Stimulated activated CD8-positive, alpha-beta memory T cell treated with anti-CD3 and anti-CD28 coated beads, Interleukin-4, amount 100 ng/mL, for 1 hour (primary cell): ENCODE data around the gene SMC3.

Experiments used
- DNase-seq, 2 donors: peaks; one replicate each; pipeline ENCODE4 v3.0.0-alpha.2; 2020; ENCODE audit warnings: low read depth in 2 of 2, low spot score in 1 of 2

Gene SMC3

DNA sequence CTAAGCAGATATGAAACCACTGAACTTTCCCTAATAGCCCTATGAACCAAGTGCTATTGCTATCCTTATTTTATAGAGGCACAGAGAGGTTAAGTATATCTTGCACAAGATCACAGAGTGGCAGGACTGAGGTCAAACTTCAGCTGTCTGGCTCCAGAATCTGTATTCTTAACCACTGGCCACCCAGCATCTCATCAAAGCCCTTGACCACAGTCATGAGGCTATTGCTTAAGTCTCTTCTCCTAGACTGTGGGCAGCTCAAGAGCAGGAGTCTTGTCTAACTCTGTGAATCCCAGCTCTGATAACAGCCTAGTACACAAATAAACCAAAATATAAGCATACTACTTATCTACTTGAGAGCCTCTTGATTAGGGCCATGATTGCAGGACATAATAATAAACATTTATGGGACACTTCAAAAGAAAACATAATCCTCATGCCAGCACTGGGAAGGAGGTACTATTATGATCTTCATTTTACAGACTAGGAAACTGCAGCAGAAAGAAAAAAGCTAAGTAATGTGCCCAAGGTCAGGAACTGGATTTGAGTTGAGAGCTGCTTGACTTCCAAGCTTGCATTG, 22.4 kb upstream of the SMC3 start:
- no peak for DNase-seq

DNA sequence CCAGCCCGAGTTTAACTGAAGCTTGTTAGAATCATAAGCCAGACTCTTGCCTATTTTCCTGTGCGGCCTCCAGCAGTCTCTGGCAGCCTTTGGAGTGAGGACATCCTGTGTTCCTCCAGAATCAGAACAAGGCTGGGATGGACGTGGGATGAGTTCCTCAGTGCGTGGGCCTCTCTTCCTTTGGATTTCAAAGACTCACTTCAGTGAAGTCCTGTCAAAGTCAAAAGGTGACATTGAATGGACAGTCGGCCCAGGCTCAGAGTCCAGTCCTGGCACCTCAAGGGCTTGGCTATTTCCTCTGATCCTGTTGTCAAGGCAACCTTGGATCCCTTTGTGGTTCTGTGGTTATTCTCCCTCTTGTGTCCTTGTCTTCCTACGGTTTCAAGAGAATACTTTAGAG, 21.4 kb upstream of the SMC3 start:
- no peak for DNase-seq

DNA sequence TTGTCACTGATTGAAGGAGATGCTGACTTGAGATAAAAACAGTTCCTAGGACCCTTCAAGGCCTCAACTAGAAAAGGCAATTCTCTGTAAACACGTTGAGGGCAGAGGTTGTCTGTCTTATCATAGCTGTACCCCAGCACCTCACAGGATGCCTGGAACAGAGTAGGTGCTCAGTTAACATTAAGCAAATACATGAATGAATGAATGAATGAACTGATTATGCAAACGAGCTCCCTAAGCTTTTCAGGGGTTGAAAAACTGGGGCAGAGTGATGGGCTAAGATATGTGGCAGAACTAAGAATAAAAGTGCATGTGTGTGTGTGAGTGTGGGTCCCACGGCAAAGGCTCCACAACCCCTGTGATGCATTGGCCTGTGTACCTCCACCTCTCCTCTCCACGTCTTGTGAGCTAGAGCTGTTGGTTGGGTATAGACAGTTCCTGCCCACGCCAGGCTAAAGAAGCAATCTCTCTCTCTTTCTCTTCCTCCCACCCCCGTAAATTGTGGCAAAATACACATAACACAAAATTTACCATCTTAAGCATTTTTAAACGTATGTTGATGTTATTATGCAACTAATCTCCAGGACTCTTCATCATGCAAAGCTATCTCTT, 20.9 kb upstream of the SMC3 start:
- DNase-seq = no peak

DNA sequence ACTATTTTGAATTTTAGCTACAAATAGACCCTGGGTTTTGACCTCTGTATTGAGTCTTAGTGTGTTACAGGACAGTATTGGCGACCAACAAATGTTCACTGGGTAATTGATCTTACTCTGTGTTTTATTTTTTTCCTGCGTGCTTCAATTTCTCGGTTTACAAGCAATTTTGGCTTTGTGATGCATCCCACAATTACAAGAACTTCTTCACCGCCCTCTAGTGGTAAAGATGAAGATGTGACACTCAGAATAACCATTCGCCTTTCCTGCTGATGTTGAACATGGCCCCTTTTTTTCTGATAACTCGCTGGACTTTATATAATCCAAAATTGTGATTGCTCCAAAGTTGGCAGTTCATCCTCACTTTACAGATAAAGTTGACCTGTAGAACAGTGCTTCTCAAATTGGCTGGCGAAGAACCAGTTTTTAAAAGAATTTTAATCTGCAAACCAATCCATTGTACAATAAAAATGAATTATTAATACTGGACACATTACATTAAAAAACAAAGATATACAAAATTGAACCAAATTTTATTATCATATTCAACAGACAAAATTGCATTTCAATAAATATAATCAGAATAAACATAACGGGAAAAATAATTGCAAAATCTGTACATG, 20.2 kb upstream of the SMC3 start:
- no peak for DNase-seq

DNA sequence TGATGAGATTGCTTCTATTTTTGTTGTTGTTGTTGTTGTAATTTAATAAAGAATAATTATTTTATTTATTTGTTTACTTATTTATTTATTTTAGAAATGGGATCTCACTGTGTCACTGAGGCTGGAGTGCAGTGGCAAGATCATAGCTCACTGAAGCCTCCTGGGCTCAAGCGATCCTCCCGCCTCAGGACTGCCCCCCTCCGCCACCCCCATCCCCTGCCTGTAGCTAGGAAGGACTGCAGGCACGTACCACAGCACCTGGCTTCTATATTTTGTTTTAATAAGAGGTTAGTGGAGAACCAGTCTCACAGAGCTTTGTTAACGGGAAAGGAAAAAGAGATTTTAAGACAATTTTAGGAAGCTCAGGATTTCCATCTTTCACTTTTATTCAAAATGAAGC, 19.5 kb upstream of the SMC3 start:
- DNase-seq = no peak

DNA sequence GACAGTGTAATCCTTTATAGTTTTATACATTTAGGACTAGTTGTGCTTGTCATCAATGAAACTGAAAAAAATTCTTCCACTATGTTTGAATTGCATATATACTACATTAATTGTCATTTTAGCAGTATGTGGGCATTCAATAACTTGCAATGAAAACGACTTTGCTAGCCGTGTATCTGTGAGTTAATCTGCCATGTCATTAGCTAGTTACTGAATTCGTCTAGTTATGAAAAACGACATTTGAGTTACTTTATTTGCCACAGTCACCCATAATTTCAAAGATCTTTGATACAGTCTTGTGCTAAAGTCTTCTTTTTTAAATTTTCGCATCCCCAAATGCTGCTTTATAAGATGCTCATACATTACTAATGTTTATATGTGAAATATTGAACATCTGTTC, 18.3 kb upstream of the SMC3 start:
- no peak for DNase-seq

DNA sequence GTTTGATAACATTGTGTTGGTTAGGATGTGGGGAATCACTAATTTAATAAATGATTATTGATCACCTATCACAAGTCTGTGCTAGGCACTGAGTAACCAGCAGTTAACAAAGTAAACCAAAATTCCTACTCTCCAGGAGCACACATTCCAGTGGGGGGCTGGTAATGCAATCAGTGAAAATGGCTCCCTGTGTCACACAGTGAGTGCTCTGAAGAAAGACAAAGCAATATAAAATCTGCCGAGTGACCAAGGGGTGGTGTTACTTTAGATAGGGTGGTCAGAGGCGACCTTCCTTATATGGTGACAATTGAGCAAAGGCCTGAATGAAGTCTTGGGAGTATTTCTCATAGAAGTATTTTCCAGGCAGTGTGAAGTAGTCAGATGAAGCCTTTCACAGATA, 13.6 kb upstream of the SMC3 start:
- no peak for DNase-seq

DNA sequence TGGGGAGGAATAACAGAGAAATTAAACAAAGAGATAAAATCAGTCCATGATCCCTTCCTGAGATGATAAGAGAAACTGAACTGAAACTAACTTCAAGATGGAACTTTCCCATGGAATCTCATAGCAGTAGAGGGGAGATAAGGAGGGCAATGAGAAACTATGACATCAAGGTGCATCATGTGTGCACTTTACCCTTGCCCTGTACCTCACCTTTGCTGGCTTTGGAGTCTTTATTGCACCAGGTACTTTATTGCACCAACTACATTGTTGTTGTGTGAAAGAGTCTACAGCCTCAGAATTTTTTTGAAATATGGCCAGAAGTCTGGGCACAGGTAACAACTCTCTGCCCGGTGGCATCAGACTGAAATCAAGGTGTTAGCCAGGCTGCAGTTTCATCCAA, 11.2 kb upstream of the SMC3 start:
- DNase-seq = no peak

DNA sequence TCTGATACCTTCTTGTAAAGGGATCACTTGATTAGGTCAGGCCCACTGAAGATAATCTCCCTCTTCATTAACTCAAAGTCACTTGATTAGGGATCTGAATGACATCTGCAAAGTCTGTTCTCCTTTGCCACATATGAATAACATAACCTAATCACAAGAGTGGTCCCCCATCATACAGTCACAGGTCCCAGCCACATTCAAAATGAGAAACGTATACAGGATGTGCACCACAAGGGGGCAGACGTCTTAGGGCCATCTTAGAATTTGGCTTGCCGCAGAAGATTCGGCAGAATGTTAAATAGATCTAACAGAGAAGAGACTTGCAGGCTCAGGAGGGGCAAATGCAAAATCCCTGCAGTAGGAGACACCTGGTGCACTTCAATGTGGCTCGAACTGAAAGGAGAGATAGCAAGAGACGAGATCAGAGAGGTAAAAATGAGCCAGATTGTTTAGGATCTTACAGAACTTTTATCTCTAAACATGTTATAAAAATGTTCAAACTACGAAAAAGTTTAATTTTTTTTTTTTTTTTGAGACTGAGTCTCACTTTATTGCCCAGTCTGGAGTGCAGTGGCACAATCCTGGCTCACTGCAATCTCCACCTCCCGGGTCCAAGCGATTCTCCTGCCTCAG, 10.4 kb upstream of the SMC3 start:
- peak; percentile 34 to 49 for DNase-seq

DNA sequence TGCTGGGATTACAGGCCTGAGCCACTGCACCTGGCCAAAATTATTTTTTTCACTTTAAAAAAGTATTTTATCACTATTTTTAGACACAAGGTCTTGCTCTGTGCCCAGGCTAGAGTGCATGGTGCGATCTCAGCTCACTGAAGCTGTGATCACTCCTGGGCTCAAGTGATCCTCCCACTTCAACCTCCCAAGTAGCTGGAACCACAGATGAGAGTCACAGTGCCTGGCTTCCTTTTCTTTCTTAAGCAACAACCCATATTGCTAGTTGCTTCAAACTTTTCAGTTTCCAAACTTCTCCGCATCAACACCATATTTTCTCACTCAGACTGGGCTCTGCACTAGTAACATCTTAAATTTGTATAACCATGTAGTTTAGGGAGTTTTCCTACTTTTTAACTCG, 9.5 kb upstream of the SMC3 start:
- no peak for DNase-seq

DNA sequence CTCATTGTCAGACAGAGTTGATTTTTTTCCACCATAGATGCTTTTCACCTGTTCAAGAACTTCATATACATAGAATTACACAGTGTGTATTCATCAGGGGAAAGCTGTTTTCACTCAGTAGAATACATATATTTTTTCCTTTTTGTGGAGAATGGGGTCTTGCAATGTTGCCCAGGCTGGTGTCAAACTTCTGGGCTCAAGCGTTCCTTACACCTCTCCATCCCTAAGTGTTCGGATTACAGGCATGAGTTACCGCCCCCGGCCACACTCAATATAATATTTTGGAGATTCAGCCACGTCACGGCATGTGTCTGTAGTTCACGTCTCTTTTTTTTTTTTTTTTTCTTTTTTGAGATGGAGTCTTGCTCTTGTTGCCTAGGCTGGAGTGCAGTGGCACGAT, 7.5 kb upstream of the SMC3 start:
- DNase-seq = no peak

DNA sequence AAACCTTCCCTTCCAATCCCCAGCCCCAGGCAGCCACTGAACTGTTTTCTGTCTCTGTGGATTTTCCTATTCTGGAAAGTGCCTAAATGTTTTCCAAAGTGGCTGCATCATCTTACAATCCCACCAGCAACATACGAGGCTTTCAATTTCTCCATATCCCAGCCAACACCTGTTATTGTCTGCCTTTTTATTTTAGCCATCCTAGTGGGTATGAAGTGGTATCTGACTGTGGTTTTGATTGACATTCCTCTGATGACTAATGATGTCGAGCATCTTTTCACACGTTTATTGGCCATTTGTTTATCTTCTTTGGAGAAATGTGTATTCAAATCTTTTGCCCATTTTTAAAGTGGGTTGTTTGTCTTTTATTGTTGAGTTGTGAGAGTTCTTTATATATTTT, 6.2 kb upstream of the SMC3 start:
- no peak for DNase-seq

DNA sequence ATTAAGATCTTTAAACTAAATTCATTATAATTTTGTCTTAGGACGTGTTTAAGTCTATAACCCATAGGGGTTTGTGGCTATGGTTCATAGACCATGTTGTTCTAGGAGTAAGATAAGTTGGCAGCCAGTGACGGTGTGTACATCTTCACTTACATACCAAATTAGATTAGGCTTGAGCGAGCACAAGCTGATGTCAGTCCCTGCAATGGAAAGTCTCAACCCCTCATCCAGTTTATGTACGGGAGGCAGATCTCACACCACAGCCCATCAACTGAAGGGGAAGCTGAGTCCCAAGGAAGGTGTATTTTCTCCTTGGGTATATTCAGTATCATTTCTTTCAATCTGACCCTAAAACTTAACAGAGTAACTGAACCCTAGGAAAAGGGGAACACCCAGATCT, 5.1 kb upstream of the SMC3 start:
- no peak for DNase-seq

DNA sequence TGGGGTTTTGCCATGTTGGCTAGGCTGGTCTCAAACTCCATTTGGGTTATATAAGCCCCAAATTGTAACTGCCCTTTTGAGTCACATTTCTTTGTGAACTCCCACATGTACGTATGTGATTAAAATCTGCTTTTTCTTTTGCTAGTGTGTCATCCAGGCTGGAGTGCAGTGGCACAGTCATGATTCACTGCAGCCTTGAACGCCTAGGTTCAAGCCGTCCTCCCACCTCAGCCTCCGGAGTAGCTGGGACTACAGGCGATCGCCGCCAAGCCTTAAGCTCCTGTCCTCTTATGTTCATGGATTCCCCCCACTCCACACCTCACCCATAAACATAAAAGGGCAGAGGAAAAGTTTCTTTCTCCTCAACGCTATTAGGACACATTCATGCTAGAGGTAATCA, 4.4 kb upstream of the SMC3 start:
- DNase-seq = no peak

DNA sequence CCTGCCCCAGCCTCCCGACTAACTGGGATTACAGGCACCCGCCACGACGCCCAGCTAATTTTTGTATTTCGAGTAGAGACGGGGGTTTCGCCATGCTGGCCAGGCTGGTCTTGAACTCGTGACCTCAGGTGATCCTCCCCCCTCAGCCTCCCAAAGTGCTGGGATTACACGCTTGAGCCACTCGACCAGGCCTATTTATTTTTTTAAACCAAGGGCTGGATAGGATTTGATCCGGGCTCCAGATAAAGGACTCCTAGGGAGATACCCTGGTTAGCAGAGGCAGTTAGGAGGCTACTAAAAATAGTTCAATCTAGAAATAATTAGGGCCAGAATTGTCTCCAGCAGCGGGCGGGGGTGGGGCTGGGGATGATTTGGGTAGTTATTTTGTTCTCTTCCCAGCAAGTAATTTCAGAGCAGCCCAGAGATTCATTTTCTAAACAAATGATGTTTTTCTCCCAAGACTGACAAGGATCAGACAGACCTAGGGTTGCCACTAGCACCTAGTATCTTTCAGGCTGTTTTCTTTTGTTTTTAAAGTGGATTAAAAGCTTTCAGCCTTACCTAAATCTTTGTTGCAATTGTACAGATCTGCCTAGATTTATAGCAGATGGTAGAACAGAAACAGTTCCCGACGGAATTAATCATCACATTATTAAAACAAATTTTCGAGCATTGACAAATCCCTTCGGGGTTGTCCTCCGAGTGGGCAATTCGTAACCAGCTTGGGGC, 859 bp upstream of the SMC3 start:
- no peak for DNase-seq

DNA sequence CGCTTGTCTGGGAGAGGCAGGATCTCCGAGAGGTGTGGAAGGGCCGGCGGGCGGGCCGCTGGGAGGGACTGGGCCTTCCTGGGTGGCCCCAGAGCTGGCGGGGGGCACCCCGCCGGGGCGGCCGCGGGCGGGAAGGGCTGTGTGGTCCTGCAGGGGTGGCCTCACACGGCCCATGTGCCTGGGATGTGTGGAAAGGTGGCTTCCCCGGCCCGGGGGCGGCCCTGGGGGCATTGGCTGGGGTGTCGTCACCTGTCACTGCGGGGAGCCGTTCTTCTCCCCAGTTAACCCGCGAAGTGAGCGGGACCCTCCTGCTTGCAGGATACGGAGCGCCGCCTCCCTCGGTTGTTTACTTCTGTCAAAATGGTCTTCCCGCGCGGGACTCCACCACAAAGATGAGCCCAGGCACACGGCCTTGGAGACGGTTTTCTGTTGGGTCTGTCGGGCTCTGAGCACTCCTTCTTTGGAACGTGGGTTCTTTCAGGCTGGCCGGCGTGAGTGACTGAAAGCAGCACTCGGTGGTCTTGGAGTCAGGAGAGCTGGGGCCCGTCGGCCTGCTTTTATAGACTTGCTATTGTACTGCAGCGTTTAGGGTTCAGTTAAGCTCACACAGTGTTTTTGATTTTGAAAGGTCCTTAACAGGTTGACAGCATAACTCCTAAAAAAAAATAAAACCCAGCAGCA, 700 bp downstream of the SMC3 start:
- DNase-seq = peak in 1 of 2 donors; percentile 22

DNA sequence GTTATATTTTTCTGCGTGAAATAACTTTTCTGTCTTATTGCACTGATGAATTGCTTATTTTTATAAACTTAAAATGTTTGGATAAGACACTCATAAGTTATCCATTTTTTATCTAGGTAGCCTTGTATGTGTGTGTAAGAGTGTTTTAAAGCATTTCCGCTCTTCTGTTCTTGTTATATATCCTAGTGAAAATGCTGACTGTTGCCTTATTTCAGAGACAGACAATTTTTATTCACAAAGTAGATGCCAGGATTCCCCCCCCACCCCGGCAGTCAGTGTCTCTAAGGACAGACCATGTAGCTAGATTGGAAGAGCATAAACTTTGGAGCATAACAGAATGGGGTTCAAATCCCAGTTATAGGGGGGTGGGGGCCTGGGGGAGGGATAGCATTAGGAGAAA, 1.6 kb downstream of the SMC3 start:
- no peak for DNase-seq

DNA sequence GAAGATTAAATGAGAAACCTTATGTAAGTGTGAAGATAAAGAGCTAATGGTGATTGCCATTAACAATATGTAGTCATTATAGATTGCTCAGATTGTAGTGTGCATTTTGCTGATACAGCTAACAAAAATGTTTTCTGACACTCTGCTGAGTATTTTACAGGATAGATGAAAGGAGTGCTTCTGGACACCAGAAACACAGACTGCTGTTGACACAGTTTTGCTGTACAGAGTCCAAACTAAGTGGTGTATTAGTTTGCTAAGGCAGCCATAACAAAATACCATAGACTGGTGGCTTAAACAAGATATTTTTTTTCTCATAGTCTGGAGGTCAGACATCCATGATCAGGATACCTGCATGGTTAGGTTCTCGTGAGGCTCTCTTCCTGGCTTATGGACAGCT, 2.2 kb downstream of the SMC3 start:
- DNase-seq = no peak

DNA sequence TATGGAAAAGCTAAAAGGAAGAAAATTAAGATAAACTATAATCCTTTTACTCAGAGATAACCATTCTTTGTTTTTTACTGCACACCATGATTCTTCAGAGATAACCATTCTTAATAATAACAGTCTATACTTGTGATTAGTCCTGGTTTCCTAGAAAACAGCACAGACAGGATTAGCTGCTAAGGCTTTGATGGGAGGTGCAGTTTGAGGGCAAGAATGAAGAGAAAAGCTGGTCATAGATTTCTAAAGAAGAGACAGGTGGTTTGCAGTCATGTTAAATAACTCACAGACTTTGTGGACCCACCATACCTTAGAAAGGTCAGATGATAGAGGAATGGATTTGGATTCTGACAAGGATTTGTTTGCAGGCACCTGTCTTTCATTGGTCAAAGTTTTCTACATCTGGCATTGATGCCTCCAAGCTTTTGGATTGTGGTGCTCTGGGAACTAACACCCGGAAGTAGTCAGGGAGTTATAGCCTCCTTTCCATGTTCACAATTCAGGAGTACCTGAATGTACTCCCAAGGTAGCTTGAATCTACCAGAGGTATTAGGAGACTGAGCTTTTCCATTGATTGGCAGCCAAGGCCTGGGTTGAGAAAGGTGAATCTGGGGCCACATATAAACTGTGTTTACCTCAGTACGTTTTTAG, 3.7 kb downstream of the SMC3 start:
- no peak for DNase-seq

DNA sequence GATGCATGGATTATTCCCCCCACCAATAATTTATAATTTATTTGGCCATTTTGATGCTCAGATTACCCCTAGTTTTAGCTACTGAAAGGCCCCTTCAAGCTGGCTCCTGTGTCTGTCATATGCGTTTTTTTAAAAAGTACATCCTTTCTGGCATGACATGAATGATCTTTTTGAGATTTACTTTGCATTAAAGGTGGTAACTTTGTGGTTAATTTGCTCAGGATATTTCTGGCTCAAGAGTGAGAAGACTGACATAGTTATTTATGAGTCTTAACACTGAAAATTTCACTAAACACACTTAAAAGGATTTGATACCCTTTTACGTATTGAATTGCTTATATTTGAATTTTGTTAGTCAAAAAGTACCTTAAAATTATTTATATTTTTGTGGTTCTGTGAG, 5.4 kb downstream of the SMC3 start:
- DNase-seq = no peak

DNA sequence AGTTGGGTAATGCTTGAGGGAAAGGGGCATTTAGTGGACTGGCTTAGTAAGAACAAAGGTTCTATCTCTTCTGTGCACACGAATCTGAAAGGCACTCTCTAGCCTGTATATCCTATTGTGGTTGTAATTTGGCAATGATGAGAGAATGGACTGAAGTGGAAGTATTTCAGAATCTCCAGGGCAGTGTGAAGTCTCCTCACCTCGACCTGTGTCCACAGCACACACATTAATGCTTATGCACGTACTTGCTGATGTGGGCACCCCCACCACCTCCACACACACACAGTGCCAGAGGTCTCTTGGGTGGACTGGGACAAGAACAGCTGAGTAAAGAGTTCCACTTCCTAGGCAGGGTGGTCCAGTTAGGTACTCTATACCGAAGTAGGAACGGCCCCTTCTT, 6.9 kb downstream of the SMC3 start:
- DNase-seq = no peak
